BE2C (cell line): ENCODE results near the gene MEAK7.
A peak's percentile ranks its signal among the peaks of the same experiment; 100 is the strongest.

ENCODE experiments used
- DNase-seq: peaks from one replicate; pipeline ENCODE4 v3.0.0-alpha.2; 2020
- H3K27me3 ChIP-seq: fragments of 250-450 bp; sonication (Bioruptor Pico); 2 replicates; pipeline ENCODE4 v1.5.1; 2020; ENCODE audit warnings: mild to moderate bottlenecking
- H3K36me3 ChIP-seq: fragments of 250-450 bp; sonication (Bioruptor Pico); 2 replicates; pipeline ENCODE4 v1.5.1; 2020; ENCODE audit warnings: mild to moderate bottlenecking
- H3K4me1 ChIP-seq: fragments of 250-450 bp; sonication (Bioruptor Pico); 2 replicates; pipeline ENCODE4 v1.5.1; 2020
- H3K4me3 ChIP-seq: 2 replicates; pipeline ENCODE4 v1.5.1; 2011; ENCODE audit warnings: low read depth, low read length
- H3K9me3 ChIP-seq: fragments of 250-450 bp; sonication (Bioruptor Pico); 2 replicates; pipeline ENCODE4 v1.5.1; 2020
- CTCF ChIP-seq: IDR thresholded peaks from 2 replicates; pipeline ENCODE4 v1.5.1; 2012; ENCODE audit warnings: mild to moderate bottlenecking, low read depth, low read length

The MEAK7 gene

GRCh38 chr16:84511180-84511800 is 6.8 kb upstream of the MEAK7 start:
- peak overlapping the region; percentile 48 for H3K4me3 ChIP-seq
- no peaks in the 10 kb centered on the region for H3K9me3 ChIP-seq
- peaks cover 4% of the 10 kb centered on the region for H3K4me1 ChIP-seq
- H3K36me3 ChIP-seq, result no peaks in the 10 kb centered on the region
- H3K27me3 ChIP-seq, result no peaks in the 10 kb centered on the region
- peak; percentile 93 for TF ChIP-seq CTCF
- peak; percentile 81 for DNase-seq

GRCh38 chr16:84509032-84509950 is 4.8 kb upstream of the MEAK7 start:
- H3K9me3 ChIP-seq, result no peaks in the 10 kb centered on the region
- no peak overlapping the region for H3K4me3 ChIP-seq
- DNase-seq, result no peak
- peaks cover 4% of the 10 kb centered on the region for H3K4me1 ChIP-seq
- TF ChIP-seq CTCF, result no peak
- no peaks in the 10 kb centered on the region for H3K36me3 ChIP-seq
- no peaks in the 10 kb centered on the region for H3K27me3 ChIP-seq

- H3K4me1 ChIP-seq, result peaks cover 4% of the 10 kb centered on the region
Observed at GRCh38 chr16:84508502-84508901, 4.0 kb upstream of the MEAK7 start.

GRCh38 chr16:84507011-84507982 is 2.8 kb upstream of the MEAK7 start:
- Histone ChIP-seq H3K4me3 (no peak overlapping the region), H3K9me3 (no peaks in the 10 kb centered on the region), H3K27me3 (no peaks in the 10 kb centered on the region), H3K4me1 (peaks cover 4% of the 10 kb centered on the region), H3K36me3 (no peaks in the 10 kb centered on the region)
- TF ChIP-seq CTCF, result no peak
- DNase-seq, result no peak

More at GRCh38 chr16:84508502-84508901, 4.0 kb upstream of the MEAK7 start:
- Histone ChIP-seq H3K36me3 (no peaks in the 10 kb centered on the region), H3K4me3 (no peak overlapping the region), H3K27me3 (no peaks in the 10 kb centered on the region), H3K9me3 (no peaks in the 10 kb centered on the region)
- DNase-seq, result no peak
- no peak for TF ChIP-seq CTCF

GRCh38 chr16:84505249-84506187 is 1.1 kb upstream of the MEAK7 start:
- TF ChIP-seq CTCF, result no peak
- H3K4me3 ChIP-seq, result peak overlapping the region; percentile 70
- H3K4me1 ChIP-seq, result no peaks in the 10 kb centered on the region; the same call in 1 of the 2 replicates
- H3K36me3 ChIP-seq, result no peaks in the 10 kb centered on the region
- no peaks in the 10 kb centered on the region for H3K9me3 ChIP-seq
- no peak for DNase-seq
- no peaks in the 10 kb centered on the region for H3K27me3 ChIP-seq
